Fibroblast of villous mesenchyme (primary cell): ENCODE data around the gene ZNF23. TPM values are rescaled to one million over a fixed set of nuclear protein-coding genes. Genes with fewer than 3 reads are reported as not detected.
A peak's percentile ranks its signal among the peaks of the same experiment; 100 is the strongest.

Experiments
- DNase-seq: peaks from one replicate; pipeline ENCODE4 v3.0.0-alpha.2; 2010; ENCODE audit warnings: low read depth
- H3K4me3 ChIP-seq: 2 replicates; pipeline ENCODE4 v1.5.1; 2011; ENCODE audit warnings: low read depth, mild to moderate bottlenecking, low read length
- CTCF ChIP-seq: IDR thresholded peaks from 2 replicates; pipeline ENCODE4 v1.5.1; 2012; ENCODE audit warnings: low read depth, mild to moderate bottlenecking, low read length; ENCODE audit not compliant: insufficient read depth
- total RNA-seq: library from RNA; depleted of rRNA; stranded (reverse); fragments of >200 nt; gene quantifications from 2 replicates; pipeline ENCODE4 v1.2.3, GENCODE V29; 2012

The ZNF23 gene
- total RNA-seq, 1 donor, result 14.7 TPM

GRCh38 chr16:71473891-71474290, 11.8 kb upstream of the ZNF23 start:
- no peak for DNase-seq
- TF ChIP-seq CTCF, result no peak
- no peak overlapping the region for H3K4me3 ChIP-seq

DNA sequence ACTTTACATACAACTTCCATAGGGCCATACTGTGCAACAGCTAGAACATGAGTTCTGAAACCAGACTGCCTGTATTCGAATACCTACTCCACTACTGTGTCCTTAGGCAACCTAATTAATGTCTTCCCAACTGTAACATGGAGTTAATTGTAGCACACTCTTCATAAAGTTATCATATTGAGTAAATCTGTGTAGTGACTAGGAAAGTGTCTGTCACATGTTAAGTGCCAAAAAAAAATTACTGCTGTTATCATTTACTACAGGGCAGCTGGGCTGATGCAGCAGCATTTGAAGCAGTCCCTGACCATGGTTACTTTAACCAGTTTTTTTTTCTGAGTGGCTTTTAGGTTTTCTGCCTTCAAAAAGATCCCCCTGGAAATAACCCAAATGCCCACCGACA, 10.9 kb upstream of the ZNF23 start:
- no peak overlapping the region for H3K4me3 ChIP-seq
- no peak for TF ChIP-seq CTCF
- DNase-seq, result no peak

DNA sequence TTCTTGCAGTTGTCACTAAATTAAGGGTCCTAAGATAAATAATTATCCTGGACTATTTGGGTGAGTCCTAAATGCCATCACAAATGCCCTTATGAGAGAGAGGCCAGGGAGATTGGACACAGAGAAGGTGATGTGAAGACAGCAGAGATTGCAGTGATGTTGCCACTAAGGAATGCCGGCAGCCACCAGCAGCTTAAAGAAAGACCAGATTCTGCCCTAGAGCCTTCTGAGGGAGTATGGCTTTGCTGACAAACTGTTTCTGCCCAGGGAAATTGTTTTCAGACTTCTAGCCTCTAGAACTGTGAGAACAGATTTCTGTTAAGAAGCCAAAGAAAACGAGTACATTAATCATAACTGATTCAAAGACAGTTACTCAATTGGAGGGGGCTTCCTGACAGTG, 10.0 kb upstream of the ZNF23 start:
- H3K4me3 ChIP-seq, result no peak overlapping the region
- TF ChIP-seq CTCF, result no peak
- no peak for DNase-seq

DNA sequence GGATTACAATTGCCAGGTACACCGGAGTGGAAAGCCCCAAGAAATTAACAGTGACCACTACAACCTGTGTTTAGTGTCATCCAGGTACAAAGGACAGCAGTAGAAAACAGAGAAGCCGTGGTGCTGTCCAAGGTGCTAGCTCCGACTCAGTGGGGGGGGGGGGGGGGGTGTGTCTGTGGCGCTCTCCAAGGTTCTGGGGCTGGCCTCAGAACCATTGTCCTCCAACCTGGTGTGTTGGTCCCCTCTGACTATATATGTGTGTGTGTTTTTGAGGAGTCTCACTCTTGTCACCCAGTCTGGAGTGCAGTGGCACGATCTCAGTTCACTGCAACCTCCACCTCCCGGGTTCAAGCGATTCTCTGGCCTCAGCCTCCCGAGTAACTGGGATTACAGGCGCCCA, 5.8 kb upstream of the ZNF23 start:
- DNase-seq, result peak; percentile 36
- TF ChIP-seq CTCF, result no peak

GRCh38 chr16:71464231-71464630, 2.2 kb upstream of the ZNF23 start:
- H3K4me3 ChIP-seq, result no peak overlapping the region
- DNase-seq, result no peak
- TF ChIP-seq CTCF, result no peak

More for the DNA sequence above, 5.8 kb upstream of the ZNF23 start:
- no peak overlapping the region for H3K4me3 ChIP-seq

- no peak for TF ChIP-seq CTCF
- peak overlapping the region; percentile 98 for H3K4me3 ChIP-seq
- DNase-seq, result no peak
These were observed 1.1 kb downstream of the ZNF23 start for GRCh38 chr16:71460941-71461340.

- H3K4me3 ChIP-seq, result peak overlapping the region; percentile 98
- no peak for TF ChIP-seq CTCF
- DNase-seq, result peak; percentile 89
These were observed 1.8 kb downstream of the ZNF23 start for GRCh38 chr16:71460236-71460635.
